T-helper 1 cell (primary cell): ENCODE measurements around the gene CLCN5.

Experiments
- DNase-seq, 5 donors: peaks; one replicate each; pipeline ENCODE4 v3.0.0-alpha.2; 2012 to 2020
- total RNA-seq, 4 donors: gene quantifications; one replicate each; lab custom pipeline; 2026; lab: John Stamatoyannopoulos, UW

The CLCN5 gene
- 2.3 to 2.9 (median 2.8) reads per million in 4 donors for total RNA-seq

- DNase-seq: peak; percentile 91 to 95 (median 91)
Observed at GRCh38 chrX:49922291-49923241, at the start of gene CLCN5. Gene CLCN5 (plus strand): TSS chrX:49922596. CDS start chrX:49925299, 2,703 bp downstream.

DNA sequence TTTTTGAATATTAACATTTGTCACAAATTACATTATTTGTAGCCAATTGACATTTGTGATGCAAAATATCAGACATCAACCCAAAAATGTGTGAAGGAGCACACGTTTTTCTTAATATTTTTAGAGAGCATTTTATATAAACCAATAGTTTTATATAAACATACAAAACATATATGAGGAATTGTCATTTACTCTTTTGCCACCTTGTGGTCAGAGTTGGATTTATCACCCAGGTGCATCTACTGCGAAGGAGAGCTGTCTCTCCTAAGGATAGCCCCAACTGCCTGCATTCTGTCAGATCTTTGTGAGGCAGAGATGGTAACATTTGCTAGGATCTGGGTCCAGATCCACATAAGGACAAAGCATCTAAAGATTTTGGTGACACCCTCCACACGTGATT, 45.6 kb upstream of the CLCN5 start:
- peak in 1 of 5 donors; percentile 22 for DNase-seq

GRCh38 chrX:49877397-49878101, 44.8 kb upstream of the CLCN5 start:
- no peak for DNase-seq

DNA sequence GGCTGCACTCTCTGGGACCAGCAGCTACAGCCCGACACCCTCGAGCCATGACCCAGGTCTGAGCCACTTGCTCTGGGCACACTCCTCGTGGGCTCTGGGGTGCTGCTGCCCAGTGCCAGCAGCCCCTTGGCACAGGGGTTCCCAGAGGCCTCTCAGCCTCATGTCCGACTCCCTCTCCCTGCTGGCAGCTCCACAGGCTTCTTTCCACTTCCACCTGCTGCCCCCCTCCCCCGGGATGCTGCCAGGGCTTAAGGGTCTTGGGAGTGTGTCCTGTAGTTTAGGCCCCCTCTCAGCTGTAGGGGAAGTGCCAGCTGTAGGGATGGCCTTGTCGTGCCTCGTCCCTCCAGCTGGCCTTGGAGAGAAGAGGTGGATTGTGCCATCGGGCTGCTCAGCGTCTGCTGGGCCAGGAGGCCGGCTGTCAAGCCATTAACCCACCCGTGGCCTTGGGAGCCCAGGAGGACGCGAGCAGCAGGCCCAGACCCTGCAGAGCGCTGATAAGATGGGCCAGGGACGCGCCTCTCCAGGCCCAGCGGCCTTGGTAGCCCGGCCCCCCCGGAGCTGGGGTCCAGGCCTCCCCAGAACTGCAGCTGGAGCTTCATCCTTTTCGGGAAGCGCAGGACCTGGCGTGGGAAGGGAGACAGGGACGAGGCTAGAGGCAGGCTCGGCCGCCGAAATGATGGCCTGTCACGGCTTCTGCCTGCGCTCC, 44.1 kb upstream of the CLCN5 start:
- no peak for DNase-seq

DNA sequence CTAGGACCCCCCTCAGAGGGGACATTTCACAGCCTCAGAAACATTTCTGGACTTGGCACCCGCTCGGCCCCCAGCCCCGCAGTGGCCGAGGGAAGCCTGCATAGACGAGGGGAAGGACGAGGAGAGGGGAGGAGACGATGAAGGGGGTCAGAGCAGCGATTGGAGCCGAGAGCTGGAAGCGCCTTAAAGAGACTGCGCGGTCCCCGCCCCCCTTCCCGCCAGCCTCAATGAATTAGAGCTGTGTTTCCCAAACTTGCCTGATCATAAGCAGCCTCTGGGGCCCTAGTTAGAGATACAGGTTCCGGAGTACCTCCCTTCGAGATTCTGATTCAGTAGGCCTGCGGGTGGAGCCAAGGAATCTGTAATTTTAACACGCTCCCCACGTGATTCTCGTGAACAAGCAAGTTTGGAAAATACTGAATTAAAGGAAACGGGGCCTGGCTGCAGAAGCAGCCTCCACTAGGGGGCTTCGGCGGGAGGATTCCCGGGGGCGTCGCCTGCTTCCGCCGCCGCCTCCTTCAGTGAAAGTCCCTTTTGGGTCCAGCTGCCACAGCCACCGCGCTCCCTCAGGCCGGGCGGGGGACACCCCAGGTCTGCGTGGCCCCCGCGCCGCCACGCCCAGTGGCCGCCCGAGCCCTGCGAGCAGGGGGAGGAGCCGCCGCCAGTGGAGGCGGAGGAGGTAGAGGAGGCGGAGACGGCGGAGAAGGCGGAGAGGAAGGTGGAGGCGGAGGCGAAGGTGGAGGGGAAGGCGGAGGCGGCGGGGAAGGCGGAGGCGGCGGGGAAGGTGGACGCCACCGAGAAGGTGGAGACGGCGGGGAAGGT, 43.4 kb upstream of the CLCN5 start, which contains the start of gene USP27X:
Gene USP27X (plus strand): TSS at position 651 of the 822 bp plus-strand sequence. CDS start 824 bp downstream, outside the sequence.
- peak; percentile 73 to 84 (median 75) for DNase-seq

DNA sequence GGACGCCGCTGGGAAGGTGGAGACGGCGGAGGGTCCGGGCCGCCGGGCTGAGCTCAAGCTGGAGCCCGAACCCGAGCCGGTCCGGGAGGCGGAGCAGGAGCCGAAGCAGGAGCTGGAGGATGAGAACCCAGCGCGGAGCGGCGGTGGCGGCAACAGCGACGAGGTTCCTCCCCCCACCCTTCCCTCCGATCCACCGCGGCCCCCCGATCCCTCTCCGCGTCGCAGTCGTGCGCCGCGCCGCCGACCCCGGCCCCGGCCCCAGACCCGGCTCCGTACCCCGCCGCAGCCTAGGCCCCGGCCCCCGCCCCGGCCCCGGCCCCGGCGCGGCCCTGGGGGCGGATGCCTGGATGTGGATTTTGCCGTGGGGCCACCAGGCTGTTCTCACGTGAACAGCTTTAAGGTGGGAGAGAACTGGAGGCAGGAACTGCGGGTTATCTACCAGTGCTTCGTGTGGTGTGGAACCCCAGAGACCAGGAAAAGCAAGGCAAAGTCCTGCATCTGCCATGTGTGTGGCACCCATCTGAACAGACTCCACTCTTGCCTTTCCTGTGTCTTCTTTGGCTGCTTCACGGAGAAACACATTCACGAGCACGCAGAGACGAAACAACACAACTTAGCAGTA, 42.6 kb upstream of the CLCN5 start:
- no peak for DNase-seq

- DNase-seq: no peak
Observed at GRCh38 chrX:49880668-49881067, 41.7 kb upstream of the CLCN5 start.

DNA sequence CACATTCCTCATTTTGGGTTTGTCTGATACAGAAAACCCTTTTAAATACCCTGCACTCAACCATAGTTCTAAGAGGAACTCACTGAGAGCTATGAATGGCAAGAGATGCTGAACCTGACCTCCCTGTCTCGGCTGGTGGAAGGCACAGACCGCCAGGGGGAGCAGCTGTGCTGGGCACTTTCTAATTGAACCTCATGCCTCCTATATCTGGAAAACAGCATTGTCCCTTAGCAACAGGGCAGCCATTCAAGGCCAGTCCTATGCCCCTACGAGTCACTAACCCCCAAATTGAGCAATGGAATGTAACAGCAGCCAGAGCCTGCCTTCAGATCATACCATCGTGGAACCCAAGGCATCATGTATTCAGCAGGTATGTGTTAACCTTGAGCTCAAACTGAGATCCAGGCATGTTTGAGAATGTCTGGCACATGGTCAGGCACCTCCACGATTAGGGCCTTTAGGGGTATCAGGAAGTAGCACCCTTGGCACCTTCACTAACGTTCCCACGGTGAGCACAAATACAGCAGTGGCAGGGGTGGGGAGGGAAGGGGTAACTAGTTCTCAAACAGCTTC, 38.0 kb upstream of the CLCN5 start:
- DNase-seq: peak in 4 of 5 donors; percentile 18 to 42 (median 31)

- no peak for DNase-seq
Observed at GRCh38 chrX:49892542-49892941, 29.9 kb upstream of the CLCN5 start.

DNA sequence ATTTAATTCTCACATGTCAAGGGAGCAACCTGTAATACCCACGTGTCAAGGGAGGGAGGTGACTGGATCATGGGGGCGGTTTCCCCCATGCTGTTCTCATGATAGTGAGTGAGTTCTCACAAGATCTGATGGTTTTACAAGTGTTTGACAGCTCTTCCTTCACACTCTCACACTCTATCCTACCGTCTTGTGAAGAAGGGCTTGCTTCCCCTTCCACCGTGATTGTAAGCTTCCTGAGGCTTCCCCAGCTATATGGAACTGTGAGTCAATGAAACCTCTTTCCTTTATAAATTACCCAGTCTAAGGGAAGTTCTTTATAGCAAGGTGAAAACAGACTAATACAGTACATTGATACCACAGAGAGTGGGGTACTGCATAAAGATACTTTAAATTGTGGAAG, 25.4 kb upstream of the CLCN5 start:
- DNase-seq: no peak

DNA sequence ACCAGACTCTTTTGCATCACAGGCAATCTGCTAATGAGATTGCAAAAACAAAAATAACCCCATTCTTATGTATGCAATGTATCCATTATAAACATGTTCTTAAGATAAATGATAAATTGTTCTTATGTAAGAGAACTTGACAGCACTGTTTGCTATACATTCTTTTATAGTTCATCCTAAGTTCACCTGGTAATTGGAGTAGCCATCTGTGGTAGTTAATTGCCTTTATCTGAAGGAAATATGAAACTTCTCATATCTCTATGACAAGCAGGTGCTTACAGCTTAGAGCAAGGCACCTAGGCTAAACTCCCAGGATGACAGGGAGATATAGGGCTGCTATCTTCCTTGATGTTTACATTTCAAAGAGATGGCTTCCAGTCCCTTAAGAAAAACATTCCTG, 21.3 kb upstream of the CLCN5 start:
- DNase-seq: no peak

GRCh38 chrX:49910344-49910743, 12.1 kb upstream of the CLCN5 start:
- DNase-seq: no peak

GRCh38 chrX:49912086-49912485, 10.3 kb upstream of the CLCN5 start:
- DNase-seq: no peak

DNA sequence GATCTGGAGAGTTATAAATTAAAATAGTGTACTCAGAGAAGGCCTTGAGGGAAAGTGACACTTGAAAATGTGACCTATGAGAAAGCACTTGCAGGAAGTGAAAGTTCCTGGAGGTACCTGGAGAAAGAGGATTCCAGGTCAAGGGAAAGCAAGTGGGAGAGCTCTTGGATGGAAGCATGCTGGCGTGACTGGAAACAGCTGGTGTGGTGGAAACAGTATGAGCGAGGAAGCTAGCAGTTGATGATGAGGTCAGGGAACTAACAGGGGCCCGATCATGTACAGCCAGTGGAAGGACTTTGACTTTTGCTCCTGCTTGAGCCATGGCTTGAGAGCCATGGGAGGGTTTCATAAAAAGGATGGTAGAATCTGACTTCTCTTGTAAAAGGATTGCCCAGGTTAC, 9.5 kb upstream of the CLCN5 start:
- DNase-seq: no peak

- DNase-seq: peak in 4 of 5 donors; percentile 22 to 48 (median 34)
Observed at GRCh38 chrX:49915361-49916222, 6.8 kb upstream of the CLCN5 start.

GRCh38 chrX:49919617-49920016, 2.8 kb upstream of the CLCN5 start:
- DNase-seq: peak in 1 of 5 donors; percentile 15

DNA sequence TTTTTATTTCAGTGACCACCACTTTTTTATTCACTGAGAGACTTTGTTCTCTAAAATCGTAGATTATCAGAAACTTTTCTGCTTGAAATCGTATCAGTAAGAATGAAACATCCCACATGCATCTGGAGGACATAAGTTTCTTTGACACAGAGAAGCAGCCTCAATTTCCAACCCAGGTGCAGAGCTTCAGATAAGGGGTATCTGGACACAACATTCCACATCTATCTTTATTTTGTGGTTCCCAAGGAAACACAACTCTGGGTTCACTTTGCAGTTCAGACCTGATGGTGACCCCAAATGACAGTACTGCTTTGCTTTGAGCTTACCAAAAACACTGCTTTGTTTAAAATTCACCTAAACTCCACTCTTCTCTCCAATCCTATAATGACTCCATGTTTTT, 1.3 kb upstream of the CLCN5 start:
- no peak for DNase-seq

DNA sequence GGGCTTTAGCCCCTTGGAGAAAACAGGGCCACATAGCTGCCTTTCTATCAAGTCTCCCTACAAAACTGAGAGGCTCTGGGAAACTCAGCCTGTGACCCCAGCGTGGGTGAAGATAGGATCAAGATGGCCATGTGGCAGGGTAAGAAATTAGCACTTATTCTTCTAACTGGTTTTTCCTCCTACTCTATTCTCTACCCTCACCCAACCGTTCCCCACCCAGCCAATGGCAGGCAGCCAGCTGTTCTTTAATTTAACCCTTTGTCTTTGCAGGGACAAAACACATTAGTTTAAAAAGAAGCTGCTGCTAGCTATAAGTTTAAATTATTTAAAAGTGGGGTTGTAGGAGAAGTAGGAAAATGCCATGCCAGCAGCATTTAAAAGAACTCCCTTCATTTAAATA, 2.8 kb downstream of the CLCN5 start:
- no peak for DNase-seq

- no peak for DNase-seq
Observed at GRCh38 chrX:49930039-49930438, 7.6 kb downstream of the CLCN5 start.

DNA sequence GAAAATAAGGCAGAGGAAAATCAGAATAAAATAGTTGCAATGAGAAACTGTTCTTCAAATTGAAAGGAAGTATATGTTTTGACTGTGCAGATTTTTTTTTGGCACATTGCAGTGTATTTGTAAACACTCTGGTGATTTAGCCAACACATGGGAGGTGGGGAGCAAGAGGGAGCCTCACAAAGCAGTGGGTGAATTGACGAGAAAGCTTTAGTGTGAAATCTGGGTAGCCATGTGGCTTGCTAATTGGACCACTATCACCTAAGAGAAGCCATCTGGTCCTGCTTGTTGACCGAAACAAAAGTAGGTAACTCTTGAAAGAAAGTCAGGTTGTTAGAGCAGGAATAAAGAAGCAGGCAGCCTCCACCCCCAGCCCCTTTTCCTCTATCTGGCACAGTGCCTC, 10.4 kb downstream of the CLCN5 start:
- DNase-seq: no peak
